GM21360 (cell line): ENCODE measurements around the gene EXOC7.

Experiments used
- ATAC-seq: cut with Tn5 transposase; IDR thresholded peaks from one replicate; pipeline ENCODE4 v1.9.1; 2021; ENCODE audit warnings: mild to moderate bottlenecking, moderate library complexity; ENCODE audit not compliant: unreplicated experiment

Gene EXOC7

GRCh38 chr17:76138896-76139752, 35.5 kb upstream of the EXOC7 start:
- ATAC-seq: no peak

GRCh38 chr17:76138234-76138895, 34.8 kb upstream of the EXOC7 start:
- no peak for ATAC-seq

GRCh38 chr17:76137351-76138233, 34.0 kb upstream of the EXOC7 start:
- ATAC-seq: no peak

GRCh38 chr17:76137001-76137350, 33.4 kb upstream of the EXOC7 start:
- ATAC-seq: no peak

GRCh38 chr17:76136276-76137000, 32.9 kb upstream of the EXOC7 start:
- ATAC-seq: no peak

- ATAC-seq: no peak
Measured at GRCh38 chr17:76135810-76136188, 32.2 kb upstream of the EXOC7 start.

- no peak for ATAC-seq
Measured at GRCh38 chr17:76134911-76135809, 31.6 kb upstream of the EXOC7 start.

GRCh38 chr17:76132574-76133338, 29.2 kb upstream of the EXOC7 start:
- no peak for ATAC-seq

GRCh38 chr17:76131692-76132573, 28.3 kb upstream of the EXOC7 start:
- no peak for ATAC-seq

- ATAC-seq: no peak
Measured at GRCh38 chr17:76131051-76131691, 27.6 kb upstream of the EXOC7 start.

GRCh38 chr17:76130473-76130872, 26.9 kb upstream of the EXOC7 start:
- ATAC-seq: no peak

- no peak for ATAC-seq
Measured at GRCh38 chr17:76125922-76126321, 22.3 kb upstream of the EXOC7 start.

GRCh38 chr17:76125391-76125675, 21.7 kb upstream of the EXOC7 start:
- ATAC-seq: no peak

GRCh38 chr17:76124582-76125390, 21.2 kb upstream of the EXOC7 start:
- no peak for ATAC-seq

GRCh38 chr17:76123749-76124581, 20.4 kb upstream of the EXOC7 start:
- no peak for ATAC-seq

GRCh38 chr17:76123191-76123499, 19.6 kb upstream of the EXOC7 start:
- ATAC-seq: no peak
